SKM-1 (cell line): ENCODE measurements around the gene TRAF2.

ENCODE experiments used
- DNase-seq: peaks from one replicate; lab custom pipeline; 2025; ENCODE audit not compliant: unreplicated experiment; lab: John Stamatoyannopoulos, UW

The TRAF2 gene

GRCh38 chr9:136949239-136949816 is 63.0 kb downstream of the TRAF2 start:
- no peak for DNase-seq

DNA sequence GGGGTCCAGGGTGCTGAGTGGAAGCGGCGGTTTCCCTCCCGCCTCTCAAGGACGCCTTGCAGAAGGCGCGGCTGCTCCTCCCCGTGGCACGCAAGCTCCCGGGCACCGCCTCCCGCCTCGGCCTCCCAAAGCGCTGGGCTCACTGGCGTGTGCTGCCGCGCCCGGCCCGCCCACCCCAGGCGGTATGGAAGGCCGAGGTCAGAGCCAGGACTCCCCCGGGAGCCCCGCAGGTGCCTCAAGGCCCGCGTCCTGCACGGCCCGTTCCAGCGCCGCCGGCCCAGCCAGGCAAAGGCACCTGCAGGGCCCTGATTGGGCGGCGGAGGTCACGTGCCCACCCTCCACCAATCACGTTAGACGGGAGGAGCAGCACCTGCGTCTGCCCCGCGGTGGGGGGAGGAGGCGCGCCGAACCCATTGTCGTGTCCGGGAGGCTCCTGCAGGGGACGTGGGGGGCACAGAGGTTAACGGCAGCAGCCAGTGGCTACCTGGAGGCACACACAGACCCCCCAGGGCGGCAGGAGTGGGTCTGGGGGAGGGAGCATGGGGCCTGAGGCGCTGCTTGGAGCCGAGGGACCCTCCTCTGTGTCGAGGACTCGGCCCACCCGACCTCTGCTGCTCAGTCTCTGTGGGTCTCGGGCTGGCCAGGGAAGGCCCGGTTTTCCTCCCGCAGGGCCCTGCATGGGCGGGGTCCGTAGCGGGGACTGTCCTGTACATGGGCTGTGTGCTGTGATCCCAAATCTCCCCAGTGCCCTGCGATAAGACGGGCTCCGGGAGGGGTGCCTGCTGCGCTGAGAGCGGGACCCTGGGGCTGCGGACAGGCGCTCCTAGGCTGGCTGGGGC is 63.7 kb downstream of the TRAF2 start:
- DNase-seq = peak; percentile 60

DNA sequence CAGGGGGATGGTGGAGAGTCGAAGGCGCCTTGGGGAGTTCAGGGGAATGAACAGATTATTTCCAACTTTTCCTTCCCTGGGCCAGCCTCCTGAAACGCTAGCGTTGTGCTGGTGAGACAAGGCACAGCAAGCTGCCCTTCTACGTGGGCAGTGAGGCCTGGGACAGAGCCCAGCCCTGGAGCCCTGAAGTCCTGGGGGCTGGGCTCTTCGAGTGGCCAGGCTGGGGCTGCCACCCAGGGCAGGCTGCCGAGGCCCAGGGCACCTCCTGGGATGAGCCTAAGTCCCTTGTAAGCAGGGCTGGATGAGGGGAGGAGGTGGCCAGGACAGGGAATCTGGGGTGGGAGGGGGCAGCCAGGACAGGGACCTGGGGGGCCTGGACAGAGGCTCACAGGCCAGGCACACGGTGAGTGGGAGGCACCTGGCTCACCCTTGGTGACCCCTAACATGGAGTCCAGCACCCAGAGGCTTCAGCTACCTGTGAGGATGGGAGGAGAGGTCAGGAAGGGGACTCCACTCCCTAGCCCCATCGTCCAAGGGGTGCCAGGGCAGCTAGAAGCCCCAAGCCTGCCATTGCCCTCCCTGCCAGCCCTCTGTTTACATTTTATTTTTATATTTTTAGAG is 64.5 kb downstream of the TRAF2 start:
- DNase-seq = no peak

DNA sequence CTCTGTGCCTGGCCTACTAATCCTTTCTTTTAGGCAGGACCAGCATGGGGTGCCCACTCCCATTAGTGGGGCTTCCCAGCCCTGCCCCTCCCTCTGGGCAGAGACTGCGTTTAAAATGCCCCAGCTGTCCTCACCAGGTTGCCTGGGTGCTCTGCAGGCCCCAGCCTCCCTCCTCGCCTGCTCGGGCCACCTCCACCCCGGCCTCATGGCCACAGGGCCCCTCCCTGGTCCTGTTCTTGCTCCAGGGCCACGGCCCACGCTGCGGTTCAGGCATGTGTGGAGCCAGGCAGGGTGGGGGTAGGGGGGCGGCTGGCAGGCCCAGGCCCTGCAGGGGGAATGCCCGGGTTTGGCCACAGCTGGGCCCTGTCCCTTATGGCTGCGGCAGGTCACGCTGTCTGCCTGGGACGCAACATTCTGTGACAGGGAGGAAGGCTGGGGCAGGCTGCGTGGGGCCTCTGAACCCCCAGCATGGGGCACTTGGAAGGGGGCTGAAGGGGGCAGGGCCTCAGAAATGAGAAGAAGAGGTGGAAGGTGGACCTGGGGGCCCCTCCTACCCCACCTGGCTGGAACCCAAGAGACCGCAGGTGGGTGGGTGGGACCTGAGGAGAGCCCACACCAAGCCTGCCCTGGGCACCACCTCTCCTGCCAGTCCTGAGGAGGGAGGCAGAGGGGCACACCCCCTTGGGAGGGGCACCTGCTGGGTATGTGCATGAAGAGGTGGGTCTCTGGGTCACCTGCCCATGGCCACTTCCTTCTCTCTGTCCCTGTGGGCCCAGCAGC is 65.4 kb downstream of the TRAF2 start, which contains the start of gene LCN12:
Gene LCN12, plus strand, starts transcription at position 733 of the 780 bp plus-strand sequence. CDS start 55 bp downstream, outside the sequence.
- DNase-seq = no peak

DNA sequence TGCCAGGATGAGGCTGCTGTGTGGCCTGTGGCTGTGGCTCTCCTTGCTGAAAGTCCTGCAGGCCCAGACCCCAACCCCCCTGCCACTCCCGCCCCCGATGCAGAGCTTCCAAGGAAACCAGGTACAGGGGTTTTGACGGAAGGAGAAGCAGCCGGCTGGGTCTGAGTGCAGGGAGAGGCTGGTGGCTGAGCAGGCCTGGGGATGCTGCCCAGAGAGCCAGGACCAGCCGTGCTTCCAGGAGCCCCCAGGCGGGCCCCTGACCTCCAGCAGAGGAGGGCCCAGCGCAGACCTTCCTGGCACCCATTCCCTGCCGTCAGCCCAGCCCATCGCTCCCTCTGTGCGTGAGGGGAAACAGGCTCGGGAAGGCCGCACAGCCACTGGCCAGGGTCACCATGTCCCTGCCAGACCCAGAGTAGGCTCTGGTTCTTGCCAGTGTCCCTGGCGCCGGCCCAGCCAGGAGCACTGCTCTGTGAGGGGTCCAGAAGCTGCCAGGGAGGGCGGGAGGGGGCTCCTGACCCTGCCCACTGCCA is 66.1 kb downstream of the TRAF2 start:
- DNase-seq = no peak

DNA sequence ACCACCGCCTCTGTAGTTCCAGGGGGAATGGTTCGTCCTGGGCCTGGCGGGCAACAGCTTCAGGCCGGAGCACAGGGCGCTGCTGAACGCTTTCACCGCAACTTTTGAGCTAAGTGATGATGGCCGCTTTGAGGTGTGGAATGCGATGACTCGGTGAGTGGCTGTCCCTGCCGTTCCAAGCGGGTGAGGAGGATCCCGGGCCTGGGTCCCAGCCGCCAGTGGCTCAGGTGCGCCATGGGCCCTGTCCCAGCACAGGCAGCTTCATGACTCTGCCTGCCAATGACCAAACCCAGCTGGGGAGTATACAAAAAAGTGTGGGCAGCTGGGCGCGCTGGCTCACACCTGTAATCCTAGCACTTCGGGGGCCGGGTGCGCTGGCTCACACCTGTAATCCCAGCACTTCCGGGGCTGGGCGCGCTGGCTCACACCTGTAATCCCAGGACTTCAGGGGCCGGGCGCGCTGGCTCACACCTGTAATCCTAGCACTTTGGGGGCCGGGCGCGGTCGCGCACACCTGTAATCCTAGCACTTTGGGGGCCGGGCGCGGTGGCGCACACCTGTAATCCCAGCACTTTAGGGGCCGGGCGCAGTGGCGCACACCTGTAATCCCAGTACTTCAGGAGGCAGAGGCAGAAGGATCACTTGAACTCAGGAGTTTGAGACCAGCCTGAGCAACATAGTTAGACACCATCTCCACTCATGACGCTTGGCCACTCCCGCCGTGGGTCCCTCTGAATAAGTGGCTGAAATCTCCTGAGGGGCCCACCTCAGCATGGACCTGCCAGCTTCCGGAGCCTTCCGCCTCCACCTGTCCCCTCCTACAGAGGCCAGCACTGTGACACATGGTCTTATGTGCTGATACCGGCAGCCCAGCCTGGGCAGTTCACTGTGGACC is 66.8 kb downstream of the TRAF2 start:
- no peak for DNase-seq

DNA sequence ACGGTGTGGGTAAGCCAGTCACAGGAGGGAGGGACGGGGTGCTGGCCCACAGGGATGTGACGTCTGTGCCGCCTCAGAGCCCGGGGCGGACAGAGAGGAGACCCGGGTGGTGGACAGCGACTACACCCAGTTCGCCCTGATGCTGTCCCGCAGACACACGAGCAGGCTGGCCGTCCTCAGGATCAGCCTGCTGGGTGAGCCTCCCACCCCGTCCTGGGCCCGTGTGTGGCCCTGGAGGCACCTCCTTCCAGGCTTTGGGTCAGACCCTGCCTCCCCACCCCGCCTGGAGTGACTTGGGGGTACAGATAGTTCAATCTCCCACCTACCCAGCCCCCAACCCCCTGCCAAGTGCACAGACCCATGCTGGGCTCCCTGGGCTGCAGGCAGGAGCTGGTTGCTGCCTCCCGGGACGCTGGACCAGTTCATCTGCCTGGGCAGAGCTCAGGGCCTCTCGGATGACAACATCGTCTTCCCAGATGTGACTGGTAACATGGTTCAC is 67.5 kb downstream of the TRAF2 start:
- no peak for DNase-seq

DNA sequence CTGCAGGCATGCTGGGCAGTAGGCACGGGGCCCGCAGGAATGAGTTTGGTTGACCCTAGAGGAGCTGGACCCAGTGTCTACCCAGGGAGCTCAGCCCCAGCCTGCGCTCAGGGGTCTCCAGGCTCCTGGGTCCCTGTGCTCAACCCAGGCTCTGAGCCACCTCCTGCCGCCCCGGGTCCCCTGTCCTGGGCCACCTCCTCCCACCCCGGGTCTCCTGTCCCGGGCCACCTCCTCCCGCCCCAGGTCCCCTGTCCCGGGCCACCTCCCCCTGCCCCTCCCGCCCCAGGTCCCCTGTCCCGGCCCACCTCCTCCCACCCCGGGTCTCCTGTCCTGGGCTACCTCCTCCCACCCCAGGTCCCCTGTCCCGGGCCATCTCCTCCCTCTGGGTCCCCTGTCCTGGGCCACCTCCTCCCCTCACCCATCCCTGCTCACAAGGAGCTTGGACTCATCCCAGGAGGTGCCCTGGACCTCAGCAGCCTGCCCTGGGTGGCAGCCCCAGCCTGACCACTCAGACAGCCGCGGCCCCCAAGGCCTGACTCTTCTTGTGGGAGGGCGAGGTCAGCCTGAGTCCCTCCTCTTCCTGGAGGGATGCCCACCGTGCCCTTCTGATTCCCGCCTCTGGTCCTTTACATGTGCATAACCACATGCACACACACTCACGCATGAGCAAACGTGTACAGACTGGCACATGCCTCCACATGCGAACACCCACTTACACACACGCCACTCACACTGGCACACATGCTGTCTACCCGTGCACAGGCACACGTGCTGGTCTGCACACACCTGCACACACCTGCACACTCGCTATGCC is 68.2 kb downstream of the TRAF2 start:
- no peak for DNase-seq

GRCh38 chr9:136955202-136955942 is 69.1 kb downstream of the TRAF2 start:
- DNase-seq = no peak

DNA sequence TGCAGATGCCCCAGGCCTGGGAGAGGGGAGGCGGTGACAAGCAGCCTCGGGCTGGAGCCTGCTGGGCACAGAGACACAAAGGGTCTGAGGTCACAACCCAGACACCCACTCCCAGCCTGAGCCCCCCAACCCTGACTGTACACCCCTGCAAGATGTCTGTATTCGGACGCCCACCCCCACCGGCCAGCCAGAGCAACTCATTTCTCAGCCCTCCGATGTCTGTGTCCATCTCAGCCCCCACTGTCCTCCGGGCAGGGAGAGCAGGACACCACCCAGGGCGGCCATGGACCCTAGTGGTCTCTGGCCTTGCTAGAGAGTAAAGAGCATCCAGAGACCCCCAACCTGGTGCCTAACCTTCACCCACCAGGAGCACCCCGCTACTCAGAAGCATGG is 69.6 kb downstream of the TRAF2 start:
- no peak for DNase-seq

DNA sequence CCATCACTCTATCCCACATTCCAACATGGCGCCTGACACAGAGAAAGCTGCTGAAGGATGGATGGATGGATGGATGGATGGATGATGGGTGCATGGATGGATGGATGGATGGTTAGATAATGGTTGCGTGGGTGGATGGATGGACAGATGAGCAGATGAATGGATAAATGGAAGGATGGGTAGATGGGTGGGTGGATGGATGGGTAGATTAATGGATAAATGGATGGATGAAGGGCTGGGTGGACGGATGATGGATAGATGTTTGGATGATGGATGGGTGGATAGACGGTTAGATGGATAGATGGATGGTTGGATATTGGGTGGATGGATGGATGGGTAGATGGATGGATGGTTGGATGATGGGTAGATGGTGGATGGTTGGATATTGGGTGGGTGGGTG is 70.3 kb downstream of the TRAF2 start:
- DNase-seq = no peak

DNA sequence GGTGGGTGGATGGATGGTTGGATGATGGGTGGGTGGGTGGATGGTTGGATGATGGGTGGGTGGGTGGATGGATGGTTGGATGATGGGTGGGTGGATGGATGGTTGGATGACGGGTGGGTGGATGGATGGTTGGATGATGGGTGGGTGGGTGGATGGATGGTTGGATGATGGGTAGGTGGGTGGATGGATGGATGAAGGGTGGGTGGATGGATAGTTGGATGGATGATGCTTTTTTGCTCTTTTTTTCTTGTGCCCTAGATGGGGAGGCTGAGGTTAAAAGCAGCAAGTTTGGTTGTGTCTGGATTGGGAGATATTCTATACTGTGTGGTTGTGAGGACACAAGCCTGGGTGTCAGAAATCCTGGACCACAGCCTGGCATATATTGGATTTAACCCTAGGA is 71.1 kb downstream of the TRAF2 start:
- DNase-seq = no peak

DNA sequence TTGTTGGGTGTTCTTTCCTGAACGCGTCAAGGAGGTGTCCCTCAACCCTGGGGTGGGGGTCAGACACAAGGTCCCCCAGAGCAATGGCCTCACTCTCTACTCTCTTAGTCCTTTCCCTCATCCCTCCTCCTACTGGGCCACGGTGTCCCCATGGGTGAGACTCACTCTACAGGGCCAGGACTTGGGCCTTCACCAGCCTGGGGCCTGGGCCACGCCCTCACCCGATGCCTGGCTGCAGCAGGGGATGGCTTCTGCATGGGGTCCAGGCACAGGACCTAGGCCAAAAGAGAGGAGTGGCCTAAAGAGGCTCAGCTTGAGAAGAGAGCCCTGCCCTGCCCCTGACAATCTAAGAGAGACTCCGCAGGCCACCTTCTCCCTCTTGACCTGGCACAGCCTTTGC is 71.6 kb downstream of the TRAF2 start:
- DNase-seq = no peak

DNA sequence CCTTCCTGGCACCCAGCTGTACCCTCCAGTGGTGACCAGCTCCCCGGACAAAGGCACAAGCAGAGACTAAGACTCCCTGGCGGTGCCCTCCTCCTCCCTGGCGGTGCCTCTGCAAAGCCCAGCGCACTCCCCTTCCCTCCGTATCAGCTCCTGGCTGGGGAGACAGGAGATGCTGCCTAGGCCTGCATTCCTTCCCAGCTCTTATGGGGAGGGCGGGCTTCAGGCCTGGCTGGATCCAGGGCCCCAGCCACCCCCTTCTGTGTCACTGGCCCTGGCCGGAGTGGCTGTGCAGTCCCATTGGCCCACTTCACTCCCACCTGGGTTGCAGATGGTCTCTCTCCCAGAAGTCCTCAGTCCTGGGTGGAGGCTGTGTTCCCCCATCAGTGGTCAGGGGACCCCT is 72.2 kb downstream of the TRAF2 start:
- no peak for DNase-seq

GRCh38 chr9:136958898-136959850 is 72.9 kb downstream of the TRAF2 start:
- no peak for DNase-seq

DNA sequence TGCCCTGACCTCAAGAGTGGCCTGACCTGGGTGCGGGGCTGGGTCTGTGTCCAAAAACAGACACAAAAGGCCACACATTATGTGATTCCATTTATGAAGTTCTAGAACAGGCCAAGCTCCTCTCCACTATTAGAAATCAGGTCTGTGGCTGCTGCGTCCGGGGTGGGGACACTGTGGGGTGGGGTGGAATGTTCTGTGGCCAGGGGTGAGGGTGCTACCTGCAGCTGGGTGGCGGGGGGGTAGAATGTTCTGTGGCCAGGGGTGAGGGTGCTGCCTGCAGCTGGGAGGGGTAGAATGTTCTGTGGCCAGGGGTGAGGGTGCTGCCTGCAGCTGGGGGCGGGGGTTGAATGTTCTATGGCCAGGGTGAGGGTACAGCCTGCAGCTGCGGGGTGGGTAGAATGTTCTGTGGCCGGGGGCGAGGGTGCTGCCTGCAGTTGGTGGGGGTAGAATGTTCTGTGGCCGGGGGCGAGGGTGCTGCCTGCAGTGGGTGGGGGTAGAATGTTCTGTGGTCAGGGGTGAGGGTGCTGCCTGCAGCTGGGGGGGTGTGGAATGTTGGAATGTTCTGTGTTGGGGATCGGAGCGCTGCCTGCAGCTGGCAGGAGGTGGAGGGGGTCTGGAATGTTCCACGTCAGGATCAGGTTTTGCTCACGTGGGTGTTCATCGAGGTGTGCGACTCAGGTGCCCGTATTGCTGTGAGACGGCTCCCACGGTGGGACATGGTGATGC is 74.1 kb downstream of the TRAF2 start:
- DNase-seq = no peak

GRCh38 chr9:136960938-136961275 is 74.6 kb downstream of the TRAF2 start:
- no peak for DNase-seq
